CD4-positive, CD25-positive, alpha-beta regulatory T cell (primary cell): ENCODE data around the gene RAI14. TPM values are rescaled to one million over a fixed set of nuclear protein-coding genes. Genes with fewer than 3 reads are reported as not detected.

Source experiments
- ATAC-seq, 2 donors: fragments of 150-1000 bp; cut with Tn5 transposase; one replicate each; pipeline ENCODE4 v1.10.0; 2021; ENCODE audit warnings: low read depth in 2 of 2, moderate number of reproducible peaks in 2 of 2, moderate library complexity in 1 of 2
- DNase-seq, 3 donors: peaks; one replicate each; pipeline versions ENCODE4 v3.0.0 to v3.0.0-alpha.2; 2012 to 2022; ENCODE audit warnings: mixed read lengths in 1 of 3
- H3K27ac ChIP-seq: one replicate; pipeline ENCODE4 v1.7.0; 2013; ENCODE audit warnings: mild to moderate bottlenecking, low read length; ENCODE audit not compliant: insufficient read depth, poor library complexity, severe bottlenecking
- H3K27me3 ChIP-seq: one replicate; pipeline ENCODE4 v1.7.0; 2013; ENCODE audit warnings: low read length; ENCODE audit not compliant: control insufficient read depth, insufficient read depth
- H3K36me3 ChIP-seq: one replicate; pipeline ENCODE4 v1.7.0; 2013; ENCODE audit warnings: mild to moderate bottlenecking, low read length, moderate library complexity; ENCODE audit not compliant: control insufficient read depth, insufficient read depth
- H3K4me1 ChIP-seq: 2 replicates; pipeline ENCODE4 v1.7.0; 2013; ENCODE audit warnings: mild to moderate bottlenecking, low read length; ENCODE audit not compliant: insufficient read depth, control insufficient read depth, poor library complexity, severe bottlenecking
- H3K4me3 ChIP-seq: one replicate; pipeline ENCODE4 v1.7.0; 2013; ENCODE audit warnings: low read depth, mild to moderate bottlenecking, low read length, moderate library complexity
- H3K9me3 ChIP-seq, 2 experiments: 1 replicate in 1 of 2; 2 replicates in 1 of 2; pipeline ENCODE4 v1.7.0; 2013; ENCODE audit warnings: low read length in 2 of 2, mild to moderate bottlenecking in 1 of 2, moderate library complexity in 1 of 2; ENCODE audit not compliant: control insufficient read depth in 2 of 2
- H3K27ac Mint-ChIP-seq, 3 donors: one replicate each; pipeline ENCODE4 v1.8.0; 2020 to 2022; ENCODE audit warnings: mild to moderate bottlenecking in 3 of 3, mixed read lengths in 3 of 3, moderate library complexity in 2 of 3
- H3K27me3 Mint-ChIP-seq: one replicate; pipeline ENCODE4 v1.8.0; 2022; ENCODE audit warnings: mild to moderate bottlenecking, mixed read lengths
- H3K36me3 Mint-ChIP-seq: one replicate; pipeline ENCODE4 v1.8.0; 2020; ENCODE audit warnings: mixed read lengths
- H3K4me1 Mint-ChIP-seq, 4 donors: one replicate each; pipeline ENCODE4 v1.8.0; 2020 to 2022; ENCODE audit warnings: mixed read lengths in 4 of 4, mild to moderate bottlenecking in 1 of 4
- H3K4me3 Mint-ChIP-seq, 4 donors: one replicate each; pipeline ENCODE4 v1.8.0; 2020 to 2022; ENCODE audit warnings: mild to moderate bottlenecking in 4 of 4, mixed read lengths in 4 of 4, moderate library complexity in 3 of 4
- H3K9me3 Mint-ChIP-seq, 7 donors: one replicate each; pipeline ENCODE4 v1.8.0; 2020 to 2022; ENCODE audit warnings: mixed read lengths in 7 of 7, mild to moderate bottlenecking in 3 of 7, moderate library complexity in 2 of 7
- polyA plus RNA-seq, 4 donors: library from polyadenylated mRNA; unstranded; fragments of 300-500 nt; fragmentation: Illumina TruSeq; gene quantifications; one replicate each; pipeline ENCODE4 v1.2.3, GENCODE V29; 2021
- total RNA-seq: library from RNA; stranded (reverse); gene quantifications from one replicate; pipeline ENCODE4 v1.2.3, GENCODE V29; 2022

Gene RAI14
- total and polyA plus RNA-seq, 5 donors from 2014 or later: 0.12 TPM; not detected in 4

DNA sequence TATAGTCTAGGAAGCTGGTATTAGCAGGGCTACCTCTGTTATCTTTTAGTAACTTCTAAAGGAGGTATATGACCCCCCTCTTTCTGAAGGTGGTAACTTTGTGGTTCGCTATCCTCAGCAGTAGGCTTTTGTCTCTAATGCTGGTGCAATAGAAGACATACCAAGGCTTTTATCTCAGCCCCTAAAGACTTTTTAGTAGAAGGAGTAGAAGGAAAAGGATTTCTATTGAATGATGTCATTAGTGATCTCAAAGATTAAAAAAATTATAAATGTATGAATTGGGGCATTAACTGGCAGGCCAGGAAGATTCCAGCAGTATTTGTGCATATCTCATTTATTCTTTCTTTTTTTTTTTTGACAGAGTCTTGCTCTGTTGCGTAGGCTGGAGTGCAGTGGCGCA, 78.2 kb downstream of the RAI14 start:
- peaks cover 4% of the 10 kb centered on the region for H3K27me3 Mint-ChIP-seq

DNA sequence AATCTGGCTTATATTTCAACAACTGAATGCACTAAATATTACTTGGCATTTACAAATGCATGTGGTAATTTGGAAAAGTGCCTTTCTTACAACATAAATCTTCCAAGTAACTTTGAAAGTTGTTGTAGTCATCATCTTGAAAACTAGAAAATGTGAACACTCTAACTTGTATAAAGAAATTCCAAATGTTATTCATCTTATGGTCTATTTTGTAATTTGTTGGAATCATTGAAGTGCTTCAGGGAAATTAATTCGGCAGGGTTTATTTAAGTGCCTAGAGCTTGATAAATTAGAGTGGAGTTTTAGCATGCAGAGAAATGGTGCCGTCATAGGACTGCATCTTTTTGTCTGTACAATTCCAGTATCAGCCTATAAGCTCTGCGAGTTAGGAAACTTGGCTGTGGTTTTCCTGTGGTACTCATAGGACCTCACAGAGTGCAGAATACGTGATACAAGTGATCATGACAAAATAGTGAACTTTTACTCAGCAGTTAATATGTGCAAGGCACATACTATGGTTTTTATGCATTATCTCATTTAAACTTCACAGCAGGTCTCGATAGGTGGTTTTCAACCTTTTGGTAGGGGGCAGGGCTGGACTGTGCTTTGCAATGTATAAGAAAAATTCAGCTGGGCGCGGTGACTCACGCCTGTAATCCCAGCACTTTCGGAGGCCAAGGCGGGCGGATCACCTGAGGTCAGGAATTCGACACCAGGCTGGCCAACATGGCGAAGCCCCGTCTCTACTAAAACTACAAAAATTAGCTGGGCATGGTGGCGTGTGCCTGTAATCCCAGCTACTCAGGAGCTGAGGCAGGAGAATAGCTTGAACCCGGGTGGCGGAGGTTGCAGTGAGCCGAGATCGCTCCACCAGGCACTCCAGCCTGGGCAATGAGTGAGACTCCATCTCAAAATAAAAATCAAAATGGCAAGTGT, 79.6 kb downstream of the RAI14 start:
- no peaks in the 10 kb centered on the region for H3K9me3 ChIP-seq
- no peak overlapping the region for H3K4me3 Mint-ChIP-seq

More for the DNA sequence above, 78.2 kb downstream of the RAI14 start:
- Histone ChIP-seq H3K36me3 (no peaks in the 10 kb centered on the region), H3K4me1 (no peaks in the 10 kb centered on the region), H3K9me3 (no peaks in the 10 kb centered on the region), H3K4me3 (no peak overlapping the region), H3K27ac (no peak overlapping the region), H3K27me3 (no peaks in the 10 kb centered on the region)
- Mint-ChIP-seq H3K4me3 (no peak overlapping the region), H3K4me1 (no peaks in the 10 kb centered on the region), H3K36me3 (no peaks in the 10 kb centered on the region), H3K9me3 (no peaks in the 10 kb centered on the region), H3K27ac (no peak overlapping the region)
- DNase-seq: no peak
- ATAC-seq: no peak

DNA sequence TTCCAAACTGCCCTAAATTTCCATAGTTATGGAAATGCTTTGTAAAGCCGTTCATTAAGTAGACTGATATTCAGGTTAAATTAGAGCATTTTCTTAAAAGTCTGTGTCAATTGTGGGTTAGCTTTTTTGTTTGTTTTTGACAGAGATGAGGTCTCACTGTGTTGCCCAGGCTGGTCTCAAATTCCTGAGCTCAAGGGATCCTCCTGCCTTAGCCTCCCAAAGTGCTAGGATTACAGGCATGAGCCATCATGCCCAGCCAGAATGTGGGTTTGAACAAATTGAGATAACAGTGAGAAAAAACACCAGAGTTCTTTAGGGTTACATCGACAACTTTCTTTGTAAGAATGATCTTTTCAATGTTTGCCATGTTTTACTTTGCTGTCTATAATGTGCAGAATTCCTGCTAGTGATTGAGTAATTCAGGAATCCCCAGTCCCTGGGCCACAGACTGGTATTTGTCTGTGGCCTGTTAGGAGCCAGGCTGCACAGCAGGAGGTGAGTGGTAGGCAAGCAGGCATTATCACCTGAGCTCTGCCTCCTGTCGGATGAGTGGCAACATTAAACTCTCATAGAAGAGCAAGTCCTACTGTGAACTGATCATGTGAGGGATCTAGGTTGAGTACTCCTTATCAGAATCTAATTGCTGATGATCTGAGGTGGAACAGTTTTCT, 80.5 kb downstream of the RAI14 start:
- DNase-seq: no peak
- H3K4me3 Mint-ChIP-seq: no peak overlapping the region
- peaks cover 4% of the 10 kb centered on the region for H3K27me3 Mint-ChIP-seq
- Histone ChIP-seq H3K9me3 (no peaks in the 10 kb centered on the region), H3K4me3 (no peak overlapping the region), H3K36me3 (no peaks in the 10 kb centered on the region), H3K4me1 (no peaks in the 10 kb centered on the region), H3K27me3 (no peaks in the 10 kb centered on the region), H3K27ac (no peak overlapping the region)
- H3K27ac Mint-ChIP-seq: no peak overlapping the region
- no peaks in the 10 kb centered on the region for H3K36me3 Mint-ChIP-seq
- no peaks in the 10 kb centered on the region for H3K4me1 Mint-ChIP-seq
- no peak for ATAC-seq
- no peaks in the 10 kb centered on the region for H3K9me3 Mint-ChIP-seq

More for the DNA sequence above, 79.6 kb downstream of the RAI14 start:
- H3K27me3 ChIP-seq: no peaks in the 10 kb centered on the region
- DNase-seq (no peak), ATAC-seq (no peak)
- peaks cover 4% of the 10 kb centered on the region for H3K27me3 Mint-ChIP-seq
- H3K27ac ChIP-seq: no peak overlapping the region
- H3K27ac Mint-ChIP-seq: no peak overlapping the region
- no peaks in the 10 kb centered on the region for H3K4me1 Mint-ChIP-seq
- no peaks in the 10 kb centered on the region for H3K9me3 Mint-ChIP-seq
- no peaks in the 10 kb centered on the region for H3K36me3 ChIP-seq
- no peaks in the 10 kb centered on the region for H3K36me3 Mint-ChIP-seq
- H3K4me3 ChIP-seq: no peak overlapping the region
- H3K4me1 ChIP-seq: no peaks in the 10 kb centered on the region

DNA sequence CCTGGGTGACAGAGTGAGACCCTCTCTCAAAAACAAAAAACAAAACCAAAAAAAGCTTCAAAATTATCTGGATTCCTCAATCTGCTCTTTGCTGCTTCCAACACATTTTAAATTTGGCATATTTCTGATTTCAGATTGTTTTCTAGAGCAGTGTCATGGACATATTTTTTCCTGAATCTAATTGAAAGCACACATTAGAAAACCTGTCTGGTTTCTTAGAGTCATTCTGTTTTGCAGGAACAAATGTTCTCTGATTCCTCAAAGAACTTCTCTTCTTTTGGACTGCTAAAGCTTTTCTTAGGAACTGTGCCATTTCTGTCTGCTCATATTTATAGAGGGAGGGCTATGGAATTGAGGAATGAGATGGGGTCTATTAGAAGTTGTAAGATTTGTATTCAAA, 81.6 kb downstream of the RAI14 start:
- Histone ChIP-seq H3K27me3 (no peaks in the 10 kb centered on the region), H3K4me3 (no peak overlapping the region), H3K36me3 (no peaks in the 10 kb centered on the region), H3K27ac (no peak overlapping the region), H3K4me1 (no peaks in the 10 kb centered on the region), H3K9me3 (no peaks in the 10 kb centered on the region)
- H3K27ac Mint-ChIP-seq: no peak overlapping the region
- H3K9me3 Mint-ChIP-seq: no peaks in the 10 kb centered on the region
- ATAC-seq (no peak), DNase-seq (no peak)
- no peaks in the 10 kb centered on the region for H3K4me1 Mint-ChIP-seq
- H3K36me3 Mint-ChIP-seq: no peaks in the 10 kb centered on the region
- H3K27me3 Mint-ChIP-seq: peaks cover 4% of the 10 kb centered on the region
- no peak overlapping the region for H3K4me3 Mint-ChIP-seq

DNA sequence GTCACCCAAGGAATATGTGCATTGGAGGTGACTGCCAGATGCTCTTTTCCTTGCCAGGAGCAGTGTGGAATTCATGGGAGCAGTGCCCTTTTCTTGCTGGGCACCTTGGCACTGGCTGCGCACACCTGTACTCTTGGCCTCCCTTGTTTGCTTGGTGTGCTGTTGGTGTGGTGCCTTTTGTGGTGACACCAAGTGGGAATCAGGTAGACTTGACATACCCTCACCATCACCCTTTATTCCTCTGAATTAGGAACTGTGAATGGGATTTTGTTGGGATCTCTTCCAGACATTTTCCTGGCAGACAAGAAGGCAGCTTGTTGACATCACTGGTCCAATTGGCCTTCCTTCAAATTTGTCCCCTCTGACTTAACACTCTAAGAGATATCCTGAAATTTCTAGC, 82.3 kb downstream of the RAI14 start:
- Histone ChIP-seq H3K36me3 (no peaks in the 10 kb centered on the region), H3K27me3 (no peaks in the 10 kb centered on the region), H3K4me1 (no peaks in the 10 kb centered on the region), H3K4me3 (no peak overlapping the region), H3K27ac (no peak overlapping the region), H3K9me3 (no peaks in the 10 kb centered on the region)
- H3K36me3 Mint-ChIP-seq: no peaks in the 10 kb centered on the region
- peaks cover 4% of the 10 kb centered on the region for H3K27me3 Mint-ChIP-seq
- peaks cover 0 to 1% (median 0%) of the 10 kb centered on the region in 7 donors for H3K9me3 Mint-ChIP-seq
- H3K4me1 Mint-ChIP-seq: peaks cover 0 to 2% (median 0%) of the 10 kb centered on the region in 4 donors
- DNase-seq (no peak), ATAC-seq (no peak)
- no peak overlapping the region for H3K27ac Mint-ChIP-seq
- H3K4me3 Mint-ChIP-seq: no peak overlapping the region

DNA sequence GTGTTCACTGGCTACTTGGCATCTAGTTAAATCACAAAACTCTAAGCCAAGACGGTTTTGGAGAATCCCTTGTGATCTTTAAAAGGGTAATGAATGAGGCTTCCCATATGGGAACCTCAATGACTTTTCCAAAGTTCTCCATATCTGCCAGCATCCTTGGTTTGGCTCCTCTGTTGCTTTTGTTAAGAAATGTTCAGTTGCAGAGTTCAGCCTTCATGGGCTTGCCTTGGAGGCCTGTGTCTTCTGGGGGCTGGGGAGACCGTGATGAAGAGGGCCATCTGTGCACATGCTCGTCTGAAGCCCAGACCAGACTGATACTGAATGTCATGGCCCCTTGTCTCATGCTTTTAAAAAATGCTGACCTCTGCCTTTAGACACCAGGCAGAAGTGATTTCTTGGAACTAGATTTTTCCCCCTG, 84.3 kb downstream of the RAI14 start:
- Mint-ChIP-seq H3K4me3 (no peak overlapping the region), H3K4me1 (peaks cover 0 to 2% (median 0%) of the 10 kb centered on the region in 4 donors), H3K9me3 (peaks cover 0 to 1% (median 0%) of the 10 kb centered on the region in 7 donors), H3K27me3 (no peaks in the 10 kb centered on the region), H3K36me3 (no peaks in the 10 kb centered on the region), H3K27ac (no peak overlapping the region)
- Histone ChIP-seq H3K27ac (no peak overlapping the region), H3K4me1 (no peaks in the 10 kb centered on the region), H3K36me3 (no peaks in the 10 kb centered on the region), H3K4me3 (no peak overlapping the region), H3K27me3 (no peaks in the 10 kb centered on the region), H3K9me3 (no peaks in the 10 kb centered on the region)
- DNase-seq (no peak), ATAC-seq (no peak)

DNA sequence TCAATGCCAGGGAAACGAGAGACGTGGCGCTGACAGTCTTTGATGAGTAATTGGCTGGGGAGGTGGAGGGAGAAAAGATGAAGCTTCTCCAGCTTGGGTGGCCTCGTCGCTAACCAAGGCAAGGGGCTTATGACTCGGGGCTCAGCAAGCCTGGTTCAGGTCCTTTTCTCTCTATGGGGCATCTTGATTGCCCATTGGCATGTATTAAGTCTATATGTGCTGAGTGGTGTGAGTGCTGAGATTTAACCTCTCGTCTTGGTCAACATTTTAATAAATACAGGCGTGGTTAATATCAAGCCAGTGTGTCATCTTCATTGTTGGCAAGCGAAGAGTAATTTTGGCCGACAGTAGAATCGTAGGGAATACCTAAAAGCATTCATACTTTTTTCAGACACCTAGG, 85.9 kb downstream of the RAI14 start:
- Histone ChIP-seq H3K9me3 (no peaks in the 10 kb centered on the region), H3K27me3 (no peaks in the 10 kb centered on the region), H3K36me3 (no peaks in the 10 kb centered on the region), H3K4me3 (no peak overlapping the region), H3K27ac (no peak overlapping the region), H3K4me1 (no peaks in the 10 kb centered on the region)
- Mint-ChIP-seq H3K27ac (no peak overlapping the region), H3K4me1 (peaks cover 0 to 2% (median 0%) of the 10 kb centered on the region in 4 donors), H3K36me3 (no peaks in the 10 kb centered on the region), H3K9me3 (peaks cover 0 to 1% (median 0%) of the 10 kb centered on the region in 7 donors), H3K4me3 (no peak overlapping the region), H3K27me3 (no peaks in the 10 kb centered on the region)
- ATAC-seq: no peak
- DNase-seq: no peak
